GM18499 (cell line): ENCODE results near the gene ATP8B4.
A peak's percentile ranks its signal among the peaks of the same experiment; 100 is the strongest.

Experiments
- ATAC-seq: cut with Tn5 transposase; IDR thresholded peaks from one replicate; pipeline ENCODE4 v1.9.1; 2021; ENCODE audit warnings: moderate number of reproducible peaks; ENCODE audit not compliant: insufficient read depth, unreplicated experiment

The ATP8B4 gene

GRCh38 chr15:50044406-50044805 is 74.6 kb downstream of the ATP8B4 start:
- ATAC-seq = no peak

GRCh38 chr15:50042775-50043174 is 76.3 kb downstream of the ATP8B4 start:
- ATAC-seq = no peak

- ATAC-seq = no peak
Measured at GRCh38 chr15:50030456-50030855, 88.6 kb downstream of the ATP8B4 start.

GRCh38 chr15:50028326-50028725 is 90.7 kb downstream of the ATP8B4 start:
- ATAC-seq = no peak

GRCh38 chr15:50024281-50024680 is 94.8 kb downstream of the ATP8B4 start:
- ATAC-seq = no peak

- ATAC-seq = no peak
Measured at GRCh38 chr15:50018491-50018890, 100.5 kb downstream of the ATP8B4 start.

- ATAC-seq = no peak
Measured at GRCh38 chr15:50017522-50017921, 101.5 kb downstream of the ATP8B4 start.

GRCh38 chr15:50016951-50017350 is 102.1 kb downstream of the ATP8B4 start:
- no peak for ATAC-seq

- no peak for ATAC-seq
Measured at GRCh38 chr15:50012790-50013189, 106.2 kb downstream of the ATP8B4 start.

GRCh38 chr15:50009634-50010033 is 109.4 kb downstream of the ATP8B4 start:
- ATAC-seq = no peak

GRCh38 chr15:50003786-50004334 is 115.2 kb downstream of the ATP8B4 start:
- peak; percentile 99 for ATAC-seq

GRCh38 chr15:49991587-49991986 is 127.4 kb downstream of the ATP8B4 start:
- ATAC-seq = no peak

GRCh38 chr15:49990835-49991545 is 128.0 kb downstream of the ATP8B4 start:
- ATAC-seq = no peak

- ATAC-seq = no peak
Measured at GRCh38 chr15:49989498-49989897, 129.5 kb downstream of the ATP8B4 start.

- ATAC-seq = no peak
Measured at GRCh38 chr15:49988766-49989165, 130.3 kb downstream of the ATP8B4 start.

- ATAC-seq = no peak
Measured at GRCh38 chr15:49987896-49988295, 131.1 kb downstream of the ATP8B4 start.

- no peak for ATAC-seq
Measured at GRCh38 chr15:49987198-49987785, 131.7 kb downstream of the ATP8B4 start.

- ATAC-seq = no peak
Measured at GRCh38 chr15:49986326-49986725, 132.7 kb downstream of the ATP8B4 start.

GRCh38 chr15:49985463-49985862 is 133.6 kb downstream of the ATP8B4 start:
- no peak for ATAC-seq

- no peak for ATAC-seq
Measured at GRCh38 chr15:49984436-49984835, 134.6 kb downstream of the ATP8B4 start.

GRCh38 chr15:49982584-49982983 is 136.4 kb downstream of the ATP8B4 start:
- ATAC-seq = no peak
